ENCODE data around the gene MTFR1L.

Gene MTFR1L

DNA sequence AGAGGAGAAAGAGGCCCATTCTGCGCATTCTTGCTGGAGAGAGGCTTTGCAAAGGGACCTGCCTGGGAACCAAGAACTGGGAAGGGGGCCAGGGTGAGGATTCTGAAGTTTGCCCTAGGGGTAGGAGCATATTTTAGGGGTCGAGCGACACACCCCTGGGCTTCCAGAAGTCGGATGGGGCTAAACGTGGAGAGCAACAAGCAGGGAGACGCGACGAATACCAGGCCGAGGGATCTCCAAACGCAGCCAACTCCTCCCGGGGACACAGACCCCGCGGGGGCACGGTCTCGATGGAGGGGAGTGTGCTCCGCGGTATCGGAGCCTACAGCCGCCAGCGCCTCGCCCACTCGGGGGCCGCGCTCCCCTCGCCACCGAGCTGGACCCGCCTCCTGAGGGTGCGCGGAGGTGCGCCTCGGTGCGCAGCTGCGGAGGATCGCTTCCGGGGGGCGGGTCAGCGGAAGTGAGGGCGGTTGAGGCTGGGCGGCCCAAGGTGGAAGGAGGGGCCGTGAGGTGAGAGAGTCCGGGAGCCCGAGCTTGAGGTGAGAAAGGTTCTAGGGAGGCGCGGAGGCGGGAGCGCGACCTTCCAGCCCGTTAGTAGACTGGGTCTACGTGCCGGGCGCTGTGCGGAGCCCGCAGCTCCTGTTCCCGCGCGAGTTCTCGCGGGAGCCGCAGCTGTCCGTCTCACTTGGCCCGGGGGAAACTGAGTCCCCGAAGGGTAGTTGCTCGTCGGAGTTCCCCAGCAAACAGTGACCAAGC lies at the start of gene MTFR1L:
Gene MTFR1L (plus strand): TSS at position 464 of the 756 bp plus-strand sequence. CDS start 3,151 bp downstream, outside the sequence.
- peak; percentile 85 to 86 for DNase-seq (ENCODE audit: low read depth in 2 of 2)

GRCh38 chr1:25770541-25771220 lies 49.1 kb upstream of the MTFR1L start:
- DNase-seq (ENCODE audit: low read depth in 2 of 2), result no peak

DNA sequence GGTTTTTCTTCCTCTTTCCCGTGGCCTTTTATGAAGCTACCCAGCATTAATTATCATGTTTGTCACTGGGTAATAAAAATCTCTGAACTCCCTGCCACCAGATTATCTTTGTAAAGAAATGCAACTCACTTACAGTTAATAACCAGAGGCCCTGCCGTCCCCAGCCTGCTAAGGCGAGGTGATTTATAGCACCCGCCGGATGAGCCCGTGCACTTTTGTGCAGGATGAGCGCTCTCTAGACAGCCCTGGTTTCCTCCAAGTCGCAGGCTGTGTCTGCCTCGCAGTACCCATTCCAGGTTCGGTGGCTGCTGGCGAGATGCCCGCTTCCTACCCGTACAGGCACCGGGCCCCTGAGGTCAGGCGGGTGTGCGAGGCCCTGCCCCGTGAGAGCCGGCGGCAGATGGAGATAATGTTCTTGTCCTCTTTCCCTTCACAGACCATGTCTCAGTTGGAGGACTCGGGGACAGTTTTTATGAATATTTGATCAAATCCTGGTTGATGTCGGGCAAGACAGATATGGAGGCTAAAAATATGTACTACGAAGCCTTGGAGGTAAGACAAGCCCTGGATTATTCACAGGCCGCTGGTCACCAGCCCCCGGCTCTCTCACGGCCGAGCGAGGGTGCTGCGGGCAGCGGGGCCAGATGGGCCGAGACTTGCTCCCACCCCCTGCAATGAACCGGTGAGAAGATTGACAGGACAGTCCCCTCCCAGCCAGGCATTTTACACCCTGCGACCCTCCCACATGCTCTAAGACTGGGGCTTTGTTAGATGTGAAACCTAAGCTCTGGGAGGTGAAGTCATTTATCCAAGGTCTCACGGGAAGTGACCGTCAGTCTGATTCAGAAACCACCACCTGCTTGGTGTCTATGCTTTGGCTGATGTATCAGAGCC lies 48.3 kb upstream of the MTFR1L start:
- no peak for DNase-seq (ENCODE audit: low read depth in 2 of 2)

DNA sequence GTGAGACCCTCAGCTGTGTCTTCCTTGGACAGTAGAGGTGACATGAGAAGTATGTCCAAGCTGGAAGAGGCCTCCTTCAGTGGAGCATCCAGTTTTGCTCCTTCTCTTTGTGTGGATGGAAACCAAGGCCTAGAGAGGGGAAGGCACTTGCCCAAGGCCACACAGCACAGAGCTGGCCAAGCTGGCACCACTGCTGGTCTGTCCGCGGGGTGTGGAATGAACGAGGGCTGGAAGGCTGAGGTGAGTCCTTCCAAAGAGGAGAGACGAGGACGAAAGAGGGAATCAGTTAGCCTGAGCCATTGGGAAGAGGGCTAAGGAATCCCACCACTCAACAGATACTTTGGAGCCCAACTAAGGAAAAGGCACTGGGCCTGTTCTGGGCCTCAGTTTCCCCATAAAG lies 47.6 kb upstream of the MTFR1L start:
- no peak for DNase-seq (ENCODE audit: low read depth in 2 of 2)

GRCh38 chr1:25772692-25773245 lies 47.0 kb upstream of the MTFR1L start:
- no peak for DNase-seq (ENCODE audit: low read depth in 2 of 2)

DNA sequence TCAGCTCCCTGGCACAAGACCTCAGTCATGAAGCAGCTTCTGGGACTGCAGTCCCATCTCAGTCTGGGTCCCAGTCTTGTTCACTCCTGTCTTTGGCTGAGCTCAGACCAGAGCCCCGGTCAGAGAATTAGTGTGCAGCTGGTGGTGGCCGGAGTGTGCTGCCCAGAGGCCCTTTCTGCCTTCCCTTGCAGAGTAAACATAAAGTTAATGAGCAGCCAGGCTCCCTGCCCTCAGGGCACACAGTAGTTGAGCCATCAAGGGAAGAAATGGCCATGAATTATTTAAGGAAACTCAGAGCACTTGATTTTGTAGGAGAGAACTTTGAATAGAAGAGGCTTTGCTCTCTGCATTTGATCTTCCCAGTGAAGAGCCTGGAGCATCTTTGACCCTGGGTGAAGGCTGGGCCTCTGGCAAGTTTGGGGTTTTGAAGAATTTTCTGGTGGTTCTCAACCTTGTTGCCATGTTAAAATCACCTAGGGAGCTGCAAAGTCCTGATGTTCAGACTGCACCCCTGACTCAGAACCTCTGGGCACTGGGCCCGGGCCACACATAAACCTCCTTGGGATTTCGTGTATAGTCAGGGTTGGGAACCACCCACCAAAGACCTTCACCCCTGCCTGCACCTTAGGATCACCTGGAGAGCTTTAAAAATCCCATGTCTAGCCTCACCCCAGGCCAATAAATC lies 46.2 kb upstream of the MTFR1L start:
- no peak for DNase-seq (ENCODE audit: low read depth in 2 of 2)

DNA sequence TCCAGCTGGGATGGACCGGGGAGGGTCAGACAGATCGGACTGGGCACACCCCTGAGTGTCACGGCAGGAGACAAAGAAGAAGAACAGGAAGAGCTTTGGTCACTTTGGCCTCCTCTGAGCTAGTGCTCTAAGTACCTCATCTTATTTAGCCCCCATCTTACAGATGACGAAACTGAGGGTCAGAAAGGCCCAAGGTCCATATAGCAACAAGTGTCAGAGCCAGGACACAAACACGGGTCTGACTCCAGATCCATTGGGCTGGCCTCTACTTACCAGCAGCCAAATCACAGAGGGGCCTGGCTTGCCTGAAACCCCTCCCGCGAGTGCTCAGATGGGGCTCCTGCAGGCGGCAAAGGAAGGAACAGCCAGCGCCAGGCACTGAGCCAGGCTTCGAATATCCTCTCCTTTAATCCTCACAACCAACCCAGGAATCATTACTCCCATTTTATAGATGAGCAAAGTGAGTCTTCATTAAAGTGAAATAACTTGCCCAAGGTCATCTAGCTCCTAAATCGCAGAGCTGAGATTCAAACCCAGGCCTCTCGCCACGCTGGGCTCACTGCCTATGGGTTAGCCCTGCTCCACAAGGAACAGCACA lies 45.4 kb upstream of the MTFR1L start:
- DNase-seq (ENCODE audit: low read depth in 2 of 2), result no peak

- peak; percentile 60 to 70 for DNase-seq (ENCODE audit: low read depth in 2 of 2)
Measured at GRCh38 chr1:25774921-25775771, 44.6 kb upstream of the MTFR1L start.

- no peak for DNase-seq (ENCODE audit: low read depth in 2 of 2)
Measured at GRCh38 chr1:25779388-25779787, 40.4 kb upstream of the MTFR1L start.

DNA sequence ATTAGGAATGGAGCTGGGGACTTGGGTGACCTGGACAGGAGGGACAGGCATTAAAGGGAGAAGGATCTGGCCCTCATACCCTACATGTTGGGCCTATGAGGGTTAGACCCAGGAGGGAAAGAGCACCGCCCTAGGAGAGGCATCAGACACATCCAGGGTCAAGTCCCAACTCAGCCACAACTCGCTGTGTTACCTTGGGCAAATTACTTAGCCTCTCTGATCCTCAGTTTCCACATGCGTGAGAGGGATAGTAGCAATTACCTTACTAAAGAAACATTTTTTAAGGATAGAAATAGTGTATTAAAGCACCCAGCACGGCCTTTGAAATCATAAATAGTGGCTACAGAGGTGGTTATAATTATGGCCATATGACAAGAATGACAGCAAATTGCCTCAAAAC lies 39.9 kb upstream of the MTFR1L start:
- no peak for DNase-seq (ENCODE audit: low read depth in 2 of 2)

GRCh38 chr1:25780318-25781129 lies 39.2 kb upstream of the MTFR1L start:
- no peak for DNase-seq (ENCODE audit: low read depth in 2 of 2)

- DNase-seq (ENCODE audit: low read depth in 2 of 2), result no peak
Measured at GRCh38 chr1:25781130-25781433, 38.7 kb upstream of the MTFR1L start.

DNA sequence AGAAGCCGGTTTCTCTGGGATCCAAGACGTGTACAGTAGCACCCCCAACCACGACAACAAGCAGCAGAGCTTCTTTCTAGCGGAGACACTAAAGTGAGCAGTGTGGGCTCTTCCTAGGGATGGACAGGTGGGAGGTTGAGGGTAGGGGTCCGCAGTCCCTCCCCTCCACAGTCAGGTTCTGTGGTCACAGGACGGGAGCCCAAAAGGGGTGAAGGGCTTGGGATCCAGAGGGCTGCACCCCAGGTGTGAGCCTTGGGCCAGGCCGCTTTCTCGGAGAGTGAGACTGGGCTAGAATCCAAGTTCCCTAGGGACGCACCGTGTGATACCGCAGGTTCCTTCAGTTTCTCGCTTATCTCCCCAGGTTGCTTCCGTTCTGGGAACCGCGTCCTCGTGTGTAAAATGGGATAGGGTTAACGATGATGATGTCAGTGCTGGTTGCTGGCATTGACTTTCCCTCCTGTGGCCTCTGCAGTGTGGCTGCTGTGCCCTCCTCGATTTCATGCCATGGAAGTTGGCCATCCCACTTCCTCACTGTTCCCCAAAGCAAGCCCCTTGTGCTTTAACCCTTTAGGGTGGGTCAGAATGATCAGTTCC lies 37.0 kb upstream of the MTFR1L start:
- DNase-seq (ENCODE audit: low read depth in 2 of 2), result no peak

DNA sequence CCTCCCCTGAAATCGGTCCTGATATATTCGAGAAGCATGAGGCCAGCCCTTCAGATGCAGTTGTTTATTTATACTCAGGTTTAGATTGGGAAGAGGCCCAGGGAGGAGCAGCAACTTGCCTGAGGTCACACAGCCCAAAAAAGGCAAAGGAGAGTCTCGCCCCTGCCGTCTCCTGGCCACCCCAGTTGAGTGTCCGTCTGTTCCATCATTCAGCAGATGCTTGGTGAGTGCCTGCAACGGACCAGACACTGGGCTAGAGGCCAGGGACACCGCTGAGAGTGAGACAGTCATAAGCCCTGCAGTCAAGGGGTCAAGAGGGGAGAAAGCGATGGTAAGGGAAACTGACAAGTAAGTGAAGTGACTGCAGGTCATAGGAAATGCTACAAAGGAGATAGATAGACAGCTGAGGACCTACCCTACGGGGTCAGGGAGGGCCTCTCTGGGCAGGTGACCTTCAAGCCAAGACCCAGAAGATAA lies 35.1 kb upstream of the MTFR1L start:
- DNase-seq (ENCODE audit: low read depth in 2 of 2), result no peak

DNA sequence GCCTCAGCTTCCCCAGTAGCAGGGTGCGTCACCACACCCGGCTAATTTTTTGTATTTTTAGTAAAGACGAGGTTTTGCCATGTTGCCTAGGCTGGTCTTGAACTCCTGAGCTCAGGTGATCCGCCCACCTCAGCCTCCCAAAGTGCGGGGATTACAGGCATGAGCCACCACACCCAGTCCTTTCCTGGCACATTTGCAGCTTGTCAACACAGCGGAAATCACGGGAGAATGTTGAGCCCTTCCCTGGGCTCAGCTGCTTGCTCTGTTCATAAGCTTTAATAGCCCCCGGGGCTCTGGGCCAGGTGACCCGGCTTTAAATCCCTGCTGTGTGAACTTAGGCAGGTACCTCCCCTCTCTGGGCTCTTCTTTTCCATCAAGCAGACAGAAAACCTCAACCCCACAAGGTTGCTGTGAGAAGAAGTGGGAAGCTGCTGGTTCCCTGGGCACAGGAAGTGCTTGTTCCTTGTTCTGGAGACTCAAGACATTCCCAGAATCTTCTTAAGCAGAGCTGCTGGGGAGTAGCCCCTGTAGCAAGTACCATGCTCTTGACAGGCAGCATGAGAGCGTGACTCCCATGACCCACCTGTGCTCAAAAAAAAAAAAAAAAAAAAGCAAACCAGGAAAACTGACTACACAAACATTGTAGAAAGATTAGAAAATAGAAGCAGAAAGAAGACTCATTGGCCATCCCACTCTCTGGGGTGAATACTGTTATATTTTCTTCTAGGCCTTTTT lies 34.3 kb upstream of the MTFR1L start:
- no peak for DNase-seq (ENCODE audit: low read depth in 2 of 2)

DNA sequence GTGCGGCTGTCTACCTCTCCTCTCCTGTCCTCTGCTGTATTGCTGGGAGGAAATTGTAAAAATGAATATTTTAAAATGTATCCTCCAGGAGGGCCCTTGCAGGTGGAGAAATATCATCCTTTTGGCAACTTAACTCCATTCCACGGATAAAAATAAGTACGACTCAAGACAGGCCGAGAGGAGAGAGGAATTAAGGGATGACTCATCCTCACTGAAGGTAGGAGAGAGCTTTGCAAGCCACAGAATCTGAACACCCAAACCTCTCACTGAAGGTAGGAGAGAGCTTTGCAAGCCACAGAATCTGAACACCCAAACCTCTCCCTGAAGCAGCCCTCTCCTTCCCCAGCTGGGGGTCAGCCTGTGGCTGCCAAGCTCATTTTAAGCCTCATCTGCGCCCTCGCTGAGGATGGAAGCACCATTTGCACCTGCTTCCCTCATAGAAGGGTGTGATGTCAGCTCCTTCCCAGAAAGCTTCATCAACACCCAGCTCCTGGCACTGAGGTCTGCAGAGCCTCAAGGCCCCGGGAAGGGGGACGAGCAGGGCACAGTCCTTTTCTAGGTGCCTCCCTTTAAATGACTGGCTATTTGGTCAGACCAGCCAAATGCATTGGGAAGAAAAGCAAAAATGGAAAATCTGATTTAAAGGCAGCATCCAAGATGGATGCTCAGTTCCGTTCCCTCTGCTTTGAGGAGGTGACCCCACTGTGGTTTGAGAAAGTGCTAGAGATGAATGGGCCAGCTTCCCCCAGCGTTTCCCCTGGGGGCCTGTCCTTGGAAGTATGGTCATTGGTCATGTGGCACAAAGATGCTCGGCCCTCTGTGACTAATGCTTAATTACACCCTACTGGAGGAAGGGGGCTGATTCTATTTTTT lies 32.6 kb upstream of the MTFR1L start:
- no peak for DNase-seq (ENCODE audit: low read depth in 2 of 2)

GRCh38 chr1:25787760-25788166 lies 32.0 kb upstream of the MTFR1L start:
- no peak for DNase-seq (ENCODE audit: low read depth in 2 of 2)

Measured in stimulated activated CD8-positive, alpha-beta memory T cell treated with anti-CD3 and anti-CD28 coated beads, Interleukin-2, amount 100 ng/mL, for 1 hour (primary cell).